ENCODE measurements around the gene NXPH1.

DNA sequence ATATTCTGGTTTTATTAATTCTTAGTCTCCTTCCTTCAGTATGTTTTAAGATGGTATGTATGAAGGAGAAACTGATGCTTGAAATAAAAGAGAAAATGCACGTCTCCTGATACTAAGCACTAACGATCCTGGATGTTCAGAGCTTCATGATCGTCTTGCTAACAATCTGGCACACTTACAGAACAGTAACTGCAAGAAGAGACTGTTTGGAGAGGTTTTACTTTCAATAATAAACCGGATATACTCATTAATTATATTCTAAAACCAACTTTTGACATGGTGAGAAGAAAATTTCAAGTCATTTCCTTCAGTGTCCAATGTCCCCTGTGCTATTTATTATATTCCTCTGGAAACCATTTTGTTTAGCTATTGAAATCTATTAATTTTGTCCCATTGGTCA, 251.0 kb downstream of the NXPH1 start:
- TF ChIP-seq, protein P1, sequence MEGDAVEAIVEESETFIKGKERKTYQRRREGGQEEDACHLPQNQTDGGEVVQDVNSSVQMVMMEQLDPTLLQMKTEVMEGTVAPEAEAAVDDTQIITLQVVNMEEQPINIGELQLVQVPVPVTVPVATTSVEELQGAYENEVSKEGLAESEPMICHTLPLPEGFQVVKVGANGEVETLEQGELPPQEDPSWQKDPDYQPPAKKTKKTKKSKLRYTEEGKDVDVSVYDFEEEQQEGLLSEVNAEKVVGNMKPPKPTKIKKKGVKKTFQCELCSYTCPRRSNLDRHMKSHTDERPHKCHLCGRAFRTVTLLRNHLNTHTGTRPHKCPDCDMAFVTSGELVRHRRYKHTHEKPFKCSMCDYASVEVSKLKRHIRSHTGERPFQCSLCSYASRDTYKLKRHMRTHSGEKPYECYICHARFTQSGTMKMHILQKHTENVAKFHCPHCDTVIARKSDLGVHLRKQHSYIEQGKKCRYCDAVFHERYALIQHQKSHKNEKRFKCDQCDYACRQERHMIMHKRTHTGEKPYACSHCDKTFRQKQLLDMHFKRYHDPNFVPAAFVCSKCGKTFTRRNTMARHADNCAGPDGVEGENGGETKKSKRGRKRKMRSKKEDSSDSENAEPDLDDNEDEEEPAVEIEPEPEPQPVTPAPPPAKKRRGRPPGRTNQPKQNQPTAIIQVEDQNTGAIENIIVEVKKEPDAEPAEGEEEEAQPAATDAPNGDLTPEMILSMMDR (IDR thresholded peaks at IDR 0.05) = no peak
- TF ChIP-seq POLR2A (IDR thresholded peaks at IDR 0.05) = no peak

Data from ovary (tissue), 3 donors.